ENCODE results near the gene BLOC1S1.

The BLOC1S1 gene

GRCh38 chr12:55732288-55732687, 16.4 kb downstream of the BLOC1S1 start:
- TF ChIP-seq, protein P1, sequence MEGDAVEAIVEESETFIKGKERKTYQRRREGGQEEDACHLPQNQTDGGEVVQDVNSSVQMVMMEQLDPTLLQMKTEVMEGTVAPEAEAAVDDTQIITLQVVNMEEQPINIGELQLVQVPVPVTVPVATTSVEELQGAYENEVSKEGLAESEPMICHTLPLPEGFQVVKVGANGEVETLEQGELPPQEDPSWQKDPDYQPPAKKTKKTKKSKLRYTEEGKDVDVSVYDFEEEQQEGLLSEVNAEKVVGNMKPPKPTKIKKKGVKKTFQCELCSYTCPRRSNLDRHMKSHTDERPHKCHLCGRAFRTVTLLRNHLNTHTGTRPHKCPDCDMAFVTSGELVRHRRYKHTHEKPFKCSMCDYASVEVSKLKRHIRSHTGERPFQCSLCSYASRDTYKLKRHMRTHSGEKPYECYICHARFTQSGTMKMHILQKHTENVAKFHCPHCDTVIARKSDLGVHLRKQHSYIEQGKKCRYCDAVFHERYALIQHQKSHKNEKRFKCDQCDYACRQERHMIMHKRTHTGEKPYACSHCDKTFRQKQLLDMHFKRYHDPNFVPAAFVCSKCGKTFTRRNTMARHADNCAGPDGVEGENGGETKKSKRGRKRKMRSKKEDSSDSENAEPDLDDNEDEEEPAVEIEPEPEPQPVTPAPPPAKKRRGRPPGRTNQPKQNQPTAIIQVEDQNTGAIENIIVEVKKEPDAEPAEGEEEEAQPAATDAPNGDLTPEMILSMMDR (IDR thresholded peaks at IDR 0.05) = no peak
- Histone ChIP-seq H3K4me1 (ENCODE audit: control insufficient read depth in 1 of 2, insufficient read depth in 1 of 2, low read depth in 1 of 2, low read length in 1 of 2) (peaks cover 22 to 23% of the 10 kb centered on the region in 2 experiments), H3K27me3 (no peaks in the 10 kb centered on the region), H3K27ac (no peak overlapping the region), H3K4me3 (ENCODE audit: low read depth in 1 of 2, low read length in 1 of 2) (no peak overlapping the region), H3K36me3 (peaks cover under 1% of the 10 kb centered on the region), H3K9me3 (no peaks in the 10 kb centered on the region)

DNA sequence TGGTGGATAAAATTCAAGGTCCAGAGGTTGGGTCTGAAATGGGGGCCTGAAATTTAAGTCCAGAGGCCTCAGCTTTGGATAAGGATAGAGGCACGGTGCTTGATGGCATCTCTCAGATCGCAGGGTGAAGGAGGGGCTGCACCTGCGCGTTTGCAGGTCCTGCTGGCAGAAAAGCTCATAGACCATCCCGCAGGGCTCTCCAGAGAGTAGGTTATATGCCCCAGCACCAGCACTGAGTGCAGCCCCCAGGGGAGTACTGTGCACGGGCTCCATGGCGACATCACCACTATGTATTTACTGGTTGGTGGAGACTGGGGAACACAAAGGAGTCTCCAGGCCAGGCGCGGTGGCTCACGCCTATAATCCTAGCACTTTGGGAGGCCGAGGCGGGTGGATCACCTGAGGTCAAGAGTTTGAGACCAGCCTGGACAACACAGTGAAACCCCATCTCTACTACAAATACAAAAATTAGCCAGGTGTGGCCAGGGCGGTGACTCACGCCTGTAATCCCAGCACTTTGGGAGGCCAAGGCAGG, 17.2 kb downstream of the BLOC1S1 start:
- TF ChIP-seq, protein P1 (IDR thresholded peaks at IDR 0.05) = no peak
- H3K4me1 ChIP-seq (ENCODE audit: control insufficient read depth in 1 of 2, insufficient read depth in 1 of 2, low read depth in 1 of 2, low read length in 1 of 2) = peaks cover 16 to 19% of the 10 kb centered on the region in 2 experiments
- no peak overlapping the region for H3K4me3 ChIP-seq (ENCODE audit: low read depth in 1 of 2, low read length in 1 of 2)

GRCh38 chr12:55733858-55734257, 18.0 kb downstream of the BLOC1S1 start:
- Histone ChIP-seq H3K27ac (no peak overlapping the region), H3K4me3 (ENCODE audit: low read depth in 1 of 2, low read length in 1 of 2) (no peak overlapping the region), H3K27me3 (no peaks in the 10 kb centered on the region), H3K9me3 (no peaks in the 10 kb centered on the region), H3K4me1 (ENCODE audit: control insufficient read depth in 1 of 2, insufficient read depth in 1 of 2, low read depth in 1 of 2, low read length in 1 of 2) (peaks cover 23 to 26% of the 10 kb centered on the region in 2 experiments), H3K36me3 (no peaks in the 10 kb centered on the region)
- TF ChIP-seq, protein P1 (IDR thresholded peaks at IDR 0.05) = no peak

More for the DNA sequence above, 17.2 kb downstream of the BLOC1S1 start:
- Histone ChIP-seq H3K27ac (no peak overlapping the region), H3K27me3 (no peaks in the 10 kb centered on the region), H3K9me3 (no peaks in the 10 kb centered on the region), H3K36me3 (no peaks in the 10 kb centered on the region)

GRCh38 chr12:55734595-55734994, 18.7 kb downstream of the BLOC1S1 start:
- Histone ChIP-seq H3K27ac (no peak overlapping the region), H3K9me3 (no peaks in the 10 kb centered on the region), H3K4me1 (ENCODE audit: control insufficient read depth in 1 of 2, insufficient read depth in 1 of 2, low read depth in 1 of 2, low read length in 1 of 2) (peaks cover 19 to 21% of the 10 kb centered on the region in 2 experiments), H3K4me3 (ENCODE audit: low read depth in 1 of 2, low read length in 1 of 2) (no peak overlapping the region), H3K36me3 (no peaks in the 10 kb centered on the region), H3K27me3 (no peaks in the 10 kb centered on the region)
- TF ChIP-seq, protein P1 (IDR thresholded peaks at IDR 0.05) = no peak

DNA sequence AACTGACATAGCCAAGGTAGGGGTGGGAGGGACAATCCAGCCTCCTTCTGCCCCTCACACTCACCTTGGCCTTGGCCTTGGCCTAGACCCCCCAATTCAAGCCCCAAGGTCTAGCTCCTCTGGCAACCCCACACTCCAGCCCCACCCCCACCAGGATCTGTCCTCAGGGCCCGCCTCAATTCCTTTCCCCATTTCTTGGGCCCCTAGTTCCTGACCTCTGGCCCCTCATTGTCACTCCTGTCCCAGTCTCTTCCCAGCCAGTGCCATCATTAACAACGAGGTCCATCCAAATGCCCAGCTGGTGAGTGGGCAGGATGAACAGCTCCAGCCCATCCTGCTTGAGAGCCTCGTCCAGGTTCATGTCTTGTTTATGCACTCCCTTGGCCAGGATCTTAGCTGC, 20.2 kb downstream of the BLOC1S1 start:
- H3K4me1 ChIP-seq (ENCODE audit: control insufficient read depth in 1 of 2, insufficient read depth in 1 of 2, low read depth in 1 of 2, low read length in 1 of 2) = peaks cover 10 to 11% of the 10 kb centered on the region in 2 experiments
- H3K4me3 ChIP-seq (ENCODE audit: low read depth in 1 of 2, low read length in 1 of 2) = no peak overlapping the region
- TF ChIP-seq, protein P1 (IDR thresholded peaks at IDR 0.05) = no peak
- no peaks in the 10 kb centered on the region for H3K9me3 ChIP-seq
- H3K27ac ChIP-seq = no peak overlapping the region
- H3K36me3 ChIP-seq = no peaks in the 10 kb centered on the region
- peaks cover 4% of the 10 kb centered on the region for H3K27me3 ChIP-seq
